Stimulated activated naive B cell treated with anti-CD40 and anti-IgM and Interleukin-4, amounts not matched to agents 10 μg/mL and 1 μg/mL and 100 μg/mL, for 72 hours (primary cell): ENCODE measurements around the gene GIMAP5.
"Not testable (repeated sequence)": the region's sequence is repeated elsewhere in the genome, so short reads cannot be mapped to it uniquely, and the experiment has no call there.

Experiments
- ATAC-seq, 2 donors: fragments of 150-1000 bp; cut with Tn5 transposase; replicated peaks; 2 replicates each; pipeline ENCODE4 v1.10.0; 2021; ENCODE audit warnings: moderate library complexity in 1 of 2
- DNase-seq: peaks from one replicate; pipeline ENCODE4 v3.0.0; 2021
- H3K27ac Mint-ChIP-seq: one replicate; pipeline ENCODE4 v1.8.0; 2022; ENCODE audit warnings: mild to moderate bottlenecking, mixed read lengths
- H3K27me3 Mint-ChIP-seq, 2 donors: one replicate each; pipeline ENCODE4 v1.8.0; 2022; ENCODE audit warnings: mixed read lengths in 2 of 2
- H3K36me3 Mint-ChIP-seq, 2 donors: one replicate each; pipeline ENCODE4 v1.8.0; 2022; ENCODE audit warnings: mixed read lengths in 2 of 2, mild to moderate bottlenecking in 1 of 2
- H3K4me1 Mint-ChIP-seq, 2 donors: one replicate each; pipeline ENCODE4 v1.8.0; 2022; ENCODE audit warnings: mixed read lengths in 2 of 2, mild to moderate bottlenecking in 1 of 2
- H3K4me3 Mint-ChIP-seq, 2 donors: one replicate each; pipeline ENCODE4 v1.8.0; 2022; ENCODE audit warnings: mild to moderate bottlenecking in 2 of 2, mixed read lengths in 2 of 2, moderate library complexity in 1 of 2
- H3K9me3 Mint-ChIP-seq, 2 donors: one replicate each; pipeline ENCODE4 v1.8.0; 2022; ENCODE audit warnings: mixed read lengths in 2 of 2, mild to moderate bottlenecking in 1 of 2

The GIMAP5 gene

DNA sequence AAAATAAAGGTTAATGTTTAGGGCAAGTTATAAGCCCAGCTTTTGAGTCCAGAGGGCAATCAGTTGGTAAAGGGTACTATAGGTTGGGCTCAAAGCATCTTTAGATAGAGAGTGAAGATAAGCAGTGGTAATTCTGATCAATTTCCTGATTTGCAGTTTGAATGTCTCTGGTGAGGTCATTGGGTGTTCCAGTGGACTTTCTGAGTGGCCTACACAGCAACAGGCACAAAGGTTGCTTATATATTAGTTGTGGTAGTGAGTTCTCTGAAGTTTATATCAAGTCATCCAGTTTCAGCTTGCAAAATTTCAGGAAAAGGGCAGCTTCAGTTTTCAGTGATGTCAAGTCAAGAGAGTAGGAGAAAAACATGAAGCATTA, 29.1 kb downstream of the GIMAP5 start:
- Mint-ChIP-seq H3K27ac (no peak overlapping the region), H3K27me3 (peaks cover 6 to 11% of the 10 kb centered on the region in 2 donors), H3K9me3 (peaks cover 4 to 5% of the 10 kb centered on the region in 2 donors), H3K4me1 (no peaks in the 10 kb centered on the region), H3K36me3 (peaks cover 2 to 3% of the 10 kb centered on the region in 2 donors), H3K4me3 (no peak overlapping the region)
- DNase-seq: no peak
- ATAC-seq: no peak

DNA sequence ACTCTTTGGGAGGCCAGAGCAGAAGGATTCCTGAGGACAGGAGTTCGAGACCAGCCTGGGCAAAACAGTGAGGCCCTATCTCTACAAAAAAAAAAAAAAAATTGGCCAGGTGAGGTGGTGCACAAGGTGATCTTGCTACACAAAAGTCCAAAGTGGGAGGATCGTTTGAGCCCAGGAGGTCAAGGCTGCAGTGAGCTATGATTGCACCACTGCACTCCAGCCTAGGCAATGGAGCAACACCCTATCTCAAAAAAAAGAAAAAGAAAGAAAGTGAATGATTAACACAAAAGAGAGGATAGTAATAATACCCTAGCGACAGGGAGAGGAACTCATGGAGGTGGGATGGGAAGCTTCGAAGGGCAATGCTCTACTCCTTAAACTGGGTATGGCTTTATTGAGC, 32.5 kb downstream of the GIMAP5 start:
- no peak for ATAC-seq
- Mint-ChIP-seq H3K4me3 (no peak overlapping the region), H3K9me3 (peaks cover 12 to 14% of the 10 kb centered on the region in 2 donors), H3K36me3 (peaks cover 0 to 3% of the 10 kb centered on the region in 2 donors), H3K27ac (no peak overlapping the region), H3K4me1 (no peaks in the 10 kb centered on the region), H3K27me3 (peaks cover 5% of the 10 kb centered on the region in 2 donors)
- no peak for DNase-seq

DNA sequence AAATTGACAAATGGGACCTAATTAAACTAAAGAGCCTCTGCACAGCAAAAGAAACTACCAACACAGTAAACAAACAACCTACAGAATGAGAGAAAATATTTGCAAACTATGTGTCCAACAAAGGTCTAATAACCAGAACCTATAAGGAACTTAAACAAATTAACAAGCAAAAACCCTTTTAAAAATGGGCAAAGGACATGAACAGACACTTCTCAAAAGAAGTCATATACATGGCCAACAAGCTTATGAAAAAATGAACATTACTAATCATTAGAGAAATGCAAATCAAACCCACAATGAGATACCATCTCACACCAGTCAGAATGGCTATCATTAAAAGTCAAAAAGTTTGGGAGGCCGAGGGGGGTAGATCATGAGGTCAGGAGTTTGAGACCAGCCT, 36.9 kb downstream of the GIMAP5 start:
- not testable (repeated sequence) for DNase-seq, H3K36me3 Mint-ChIP-seq, H3K4me3 Mint-ChIP-seq, H3K27ac Mint-ChIP-seq, H3K4me1 Mint-ChIP-seq, ATAC-seq
- Mint-ChIP-seq H3K9me3 (peaks cover 12 to 14% of the 10 kb centered on the region in 2 donors), H3K27me3 (peaks cover 0 to 12% of the 10 kb centered on the region in 2 donors)

DNA sequence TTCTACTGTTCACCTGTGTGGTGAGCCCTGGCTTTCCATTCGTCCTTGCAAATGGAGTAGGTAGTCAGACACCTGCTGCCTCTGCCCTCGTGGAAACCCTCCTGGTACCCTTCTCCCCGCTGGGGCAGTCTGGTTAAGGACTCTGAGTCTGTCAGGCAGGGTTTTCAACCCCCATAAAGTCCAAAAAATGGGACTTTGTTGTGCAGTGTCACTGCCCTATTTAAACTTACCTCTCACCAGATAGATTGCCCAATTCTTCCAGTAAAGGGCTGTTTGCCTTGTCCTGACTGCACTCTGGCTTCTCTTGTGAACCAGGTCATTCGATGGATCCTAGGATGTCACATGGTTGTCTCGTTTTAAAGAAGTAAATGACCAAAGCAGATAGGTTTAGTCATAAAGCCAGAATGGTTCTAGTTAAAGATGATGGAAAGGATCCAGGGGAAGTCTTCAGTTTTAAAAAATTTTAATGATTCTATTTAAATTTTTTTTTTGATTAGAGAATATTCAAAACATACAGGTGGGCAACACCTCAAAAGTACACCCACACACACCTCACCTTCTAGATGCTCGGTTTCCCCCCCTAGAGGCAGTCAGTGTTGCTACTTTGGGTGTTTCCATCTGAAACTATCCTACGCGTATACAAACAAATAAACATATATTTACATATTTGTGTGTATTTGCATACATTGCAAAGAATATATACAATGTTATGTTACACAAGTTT, 41.0 kb downstream of the GIMAP5 start:
- ATAC-seq: no peak
- Mint-ChIP-seq H3K36me3 (peaks cover 0 to 3% of the 10 kb centered on the region in 2 donors), H3K9me3 (peaks cover 6 to 9% of the 10 kb centered on the region in 2 donors), H3K27ac (no peak overlapping the region), H3K4me1 (peaks cover 0 to 1% of the 10 kb centered on the region in 2 donors), H3K4me3 (no peak overlapping the region), H3K27me3 (peaks cover 16 to 20% of the 10 kb centered on the region in 2 donors)
- no peak for DNase-seq

DNA sequence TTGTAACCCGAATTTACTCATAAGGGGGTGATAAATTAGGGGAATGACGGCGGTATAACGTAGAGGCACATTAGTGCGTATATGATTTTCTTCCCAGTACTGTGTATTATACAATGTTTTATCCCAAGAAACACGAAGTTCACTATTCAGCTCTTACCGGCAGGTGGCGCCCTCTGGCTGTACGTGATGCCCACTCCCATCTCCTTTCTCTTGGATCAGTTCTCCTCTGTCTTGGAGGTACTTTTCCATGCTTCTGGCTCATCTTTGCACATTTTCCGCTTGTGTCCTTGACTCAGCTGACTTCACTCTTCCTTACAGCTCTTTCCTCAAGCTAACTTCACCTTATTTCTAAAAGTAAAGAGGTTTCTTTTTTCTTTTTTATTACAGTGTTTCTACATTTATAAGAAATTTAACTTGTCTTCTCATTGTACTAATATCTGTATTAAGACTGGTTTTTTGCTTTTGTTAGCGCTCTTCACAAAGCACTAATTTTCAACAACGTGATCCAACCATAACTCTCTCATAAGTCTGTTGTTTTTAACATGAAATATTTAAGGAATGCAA, 41.6 kb downstream of the GIMAP5 start:
- peak; percentile 25 for DNase-seq
- ATAC-seq: peak; percentile 52 to 58
- Mint-ChIP-seq H3K4me1 (peaks cover 0 to 1% of the 10 kb centered on the region in 2 donors), H3K27me3 (peaks cover 16 to 20% of the 10 kb centered on the region in 2 donors), H3K27ac (no peak overlapping the region), H3K4me3 (no peak overlapping the region), H3K36me3 (peaks cover 0 to 2% of the 10 kb centered on the region in 2 donors), H3K9me3 (peaks cover 3 to 4% of the 10 kb centered on the region in 2 donors)

DNA sequence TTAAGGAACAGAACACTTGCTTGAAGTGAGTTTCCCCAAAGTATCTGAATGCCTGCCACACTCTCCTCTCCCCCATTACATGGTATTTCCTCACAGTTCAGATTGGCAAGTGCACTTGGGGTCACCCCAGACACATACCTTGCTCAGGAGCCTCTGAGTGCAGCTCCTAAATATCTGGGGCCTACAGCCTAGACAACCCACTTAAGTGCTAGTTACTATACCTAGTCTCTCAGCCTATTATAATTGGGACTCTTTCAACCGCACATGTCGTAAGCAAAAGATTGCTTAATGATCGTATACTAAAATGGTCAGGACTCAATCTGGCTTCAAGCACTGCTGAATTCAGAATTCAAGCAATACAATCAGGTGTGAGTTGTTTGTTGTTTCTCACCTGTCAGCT, 43.1 kb downstream of the GIMAP5 start:
- no peak overlapping the region for H3K27ac Mint-ChIP-seq
- H3K36me3 Mint-ChIP-seq: no peaks in the 10 kb centered on the region
- no peaks in the 10 kb centered on the region for H3K9me3 Mint-ChIP-seq
- DNase-seq (no peak), ATAC-seq (no peak)
- no peak overlapping the region for H3K4me3 Mint-ChIP-seq
- H3K27me3 Mint-ChIP-seq: peaks cover 16 to 20% of the 10 kb centered on the region in 2 donors
- H3K4me1 Mint-ChIP-seq: peaks cover 0 to 1% of the 10 kb centered on the region in 2 donors

DNA sequence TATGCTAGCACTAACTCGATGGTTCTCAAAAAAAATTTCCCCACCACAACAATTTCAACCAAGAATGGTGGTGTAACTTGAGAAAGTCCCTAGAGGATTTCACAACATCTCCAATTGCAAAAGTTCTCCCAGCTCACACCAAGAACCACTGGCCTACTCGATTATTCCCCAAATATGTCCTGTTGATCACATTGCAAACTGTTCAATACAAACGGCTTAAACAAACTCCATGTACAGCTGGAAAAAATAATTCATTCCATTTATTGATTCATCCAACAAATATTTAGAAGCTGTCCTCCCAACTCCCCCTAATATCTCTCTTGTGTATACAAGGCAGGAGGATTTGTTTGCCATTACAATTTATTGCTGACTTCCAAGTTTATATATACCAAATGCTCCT, 43.9 kb downstream of the GIMAP5 start:
- Mint-ChIP-seq H3K27ac (no peak overlapping the region), H3K4me3 (no peak overlapping the region), H3K4me1 (peaks cover 4 to 8% of the 10 kb centered on the region in 2 donors), H3K9me3 (no peaks in the 10 kb centered on the region), H3K27me3 (peaks cover 16 to 20% of the 10 kb centered on the region in 2 donors), H3K36me3 (no peaks in the 10 kb centered on the region)
- DNase-seq (no peak), ATAC-seq (no peak)

DNA sequence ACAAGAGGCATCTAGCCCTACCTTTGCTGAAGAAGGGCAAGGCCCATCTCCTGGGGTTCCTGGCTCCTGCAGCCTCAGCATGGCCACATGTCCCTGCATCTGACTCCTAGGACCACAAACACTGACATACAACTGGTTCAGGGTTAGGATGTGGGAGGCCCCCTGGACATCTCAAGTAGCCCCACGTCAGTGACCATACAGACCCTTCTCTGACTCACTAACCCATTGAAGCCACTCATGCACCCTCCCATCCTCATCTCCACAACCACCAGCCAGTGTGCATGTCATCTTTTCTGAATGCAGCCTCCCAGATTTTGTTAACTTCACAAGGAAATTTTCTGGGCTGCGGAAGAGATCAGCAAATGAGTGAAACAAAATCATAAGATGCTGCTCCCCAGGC, 44.7 kb downstream of the GIMAP5 start:
- DNase-seq: no peak
- Mint-ChIP-seq H3K9me3 (no peaks in the 10 kb centered on the region), H3K4me3 (no peak overlapping the region), H3K4me1 (peaks cover 5 to 11% of the 10 kb centered on the region in 2 donors), H3K36me3 (no peaks in the 10 kb centered on the region), H3K27me3 (peaks cover 16 to 20% of the 10 kb centered on the region in 2 donors), H3K27ac (no peak overlapping the region)
- ATAC-seq: no peak

DNA sequence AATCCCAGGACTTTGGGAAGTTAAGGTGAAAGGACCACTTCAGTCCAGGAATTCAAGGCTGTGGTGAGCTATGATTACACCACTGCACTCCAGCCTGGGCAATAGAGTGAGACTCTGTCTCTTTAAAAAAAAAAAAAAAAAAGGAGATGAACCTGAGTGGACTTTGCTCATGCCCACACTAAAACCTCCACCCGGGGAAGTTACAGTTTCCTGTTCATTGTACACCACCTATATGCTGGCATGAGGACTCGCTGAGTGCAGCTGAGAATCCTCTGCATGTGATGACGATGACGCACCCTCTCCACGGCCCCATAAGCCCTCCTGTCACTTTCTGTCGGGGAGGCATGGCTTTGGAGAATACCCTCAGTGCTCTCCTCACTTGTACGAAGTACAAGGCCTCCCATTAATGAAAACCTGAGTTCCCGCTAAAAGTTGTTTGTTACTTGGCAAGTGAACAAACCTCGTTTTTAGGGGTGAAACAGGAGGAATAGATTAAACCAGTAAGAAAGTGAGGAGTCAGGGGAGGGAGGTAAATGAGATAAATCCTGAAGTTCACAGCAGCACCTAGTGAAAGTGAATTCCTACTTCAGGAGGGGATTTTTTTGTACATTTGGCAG, 47.0 kb downstream of the GIMAP5 start:
- no peak overlapping the region for H3K4me3 Mint-ChIP-seq
- H3K9me3 Mint-ChIP-seq: no peaks in the 10 kb centered on the region
- H3K4me1 Mint-ChIP-seq: peaks cover 7 to 23% of the 10 kb centered on the region in 2 donors
- peaks cover 9 to 36% of the 10 kb centered on the region in 2 donors for H3K27me3 Mint-ChIP-seq
- H3K27ac Mint-ChIP-seq: no peak overlapping the region
- H3K36me3 Mint-ChIP-seq: no peaks in the 10 kb centered on the region
- DNase-seq (no peak), ATAC-seq (no peak)

DNA sequence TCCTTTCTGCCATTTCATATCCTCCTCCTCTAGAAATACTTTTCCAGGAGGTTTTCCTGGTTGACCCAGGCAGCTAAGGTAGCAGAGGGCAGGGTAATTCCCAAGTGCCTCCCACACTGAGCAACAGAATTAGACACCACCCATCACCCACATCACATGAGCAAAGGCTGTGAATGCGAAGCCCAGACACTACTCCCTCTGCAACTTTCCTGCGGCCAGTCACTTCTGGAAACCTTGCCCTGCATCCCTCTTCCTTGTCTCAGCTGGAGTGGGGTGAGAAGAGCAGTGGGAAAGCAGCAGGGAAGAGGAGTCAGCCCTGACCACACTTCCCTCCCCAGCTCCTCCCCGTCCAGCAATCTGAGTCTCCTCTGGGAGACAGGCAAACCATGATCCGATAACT, 47.7 kb downstream of the GIMAP5 start:
- no peaks in the 10 kb centered on the region for H3K9me3 Mint-ChIP-seq
- no peak overlapping the region for H3K4me3 Mint-ChIP-seq
- H3K27ac Mint-ChIP-seq: no peak overlapping the region
- DNase-seq: no peak
- H3K36me3 Mint-ChIP-seq: no peaks in the 10 kb centered on the region
- H3K4me1 Mint-ChIP-seq: peaks cover 7 to 23% of the 10 kb centered on the region in 2 donors
- ATAC-seq: no peak
- peaks cover 9 to 36% of the 10 kb centered on the region in 2 donors for H3K27me3 Mint-ChIP-seq

DNA sequence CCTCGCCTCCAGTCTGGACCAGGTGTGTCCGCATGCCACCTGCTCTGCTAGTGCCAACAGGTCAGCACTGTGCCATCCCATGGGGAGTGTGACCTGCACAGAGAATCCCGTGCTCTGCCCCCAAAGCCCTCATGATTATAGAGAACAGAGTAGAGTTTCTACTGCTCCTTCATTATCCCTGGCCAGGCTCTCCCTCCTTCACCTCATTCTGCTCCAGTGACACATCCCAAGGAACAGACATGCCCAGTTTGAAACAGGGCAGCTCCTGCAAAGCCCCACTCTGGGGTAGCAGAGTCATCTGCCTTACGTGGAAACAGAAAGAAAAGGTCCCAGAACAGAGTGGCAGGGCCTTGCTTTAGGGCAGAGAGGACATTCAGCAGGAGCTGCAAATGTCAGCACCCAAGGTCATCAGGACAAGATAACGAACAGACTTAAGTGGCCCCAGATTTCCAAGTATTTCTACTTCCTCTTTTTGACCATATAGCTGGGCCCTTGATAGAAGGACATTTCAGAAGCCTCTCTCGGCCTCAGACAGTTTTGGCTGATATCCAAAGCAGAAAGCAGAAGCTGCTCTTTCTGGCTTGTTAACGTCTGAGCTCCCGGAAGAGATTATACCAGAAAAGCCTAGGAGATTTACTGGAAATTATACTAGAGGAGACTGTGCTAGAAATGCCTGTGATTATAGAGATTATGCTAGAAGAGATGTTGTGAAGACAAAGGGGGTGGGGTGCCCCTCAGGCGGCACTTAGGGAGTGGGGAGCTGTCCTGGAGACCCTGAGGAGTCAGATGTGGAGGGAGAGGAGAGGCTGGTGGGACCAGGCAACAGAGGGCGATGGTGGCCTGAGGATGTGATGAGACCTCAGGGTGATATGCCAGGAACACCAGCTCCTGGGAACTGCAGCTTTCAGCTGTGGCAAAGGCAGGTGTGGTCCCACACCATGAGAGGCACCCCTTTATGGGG, 50.4 kb downstream of the GIMAP5 start:
- peak overlapping the region; percentile 83 for H3K27ac Mint-ChIP-seq
- no peaks in the 10 kb centered on the region for H3K36me3 Mint-ChIP-seq
- no peaks in the 10 kb centered on the region for H3K9me3 Mint-ChIP-seq
- DNase-seq: no peak
- H3K4me1 Mint-ChIP-seq: peaks cover 7 to 23% of the 10 kb centered on the region in 2 donors
- peaks cover 7 to 25% of the 10 kb centered on the region in 2 donors for H3K27me3 Mint-ChIP-seq
- peak; percentile 74 for ATAC-seq
- H3K4me3 Mint-ChIP-seq: peak overlapping the region in 1 of 2 donors; percentile 0

DNA sequence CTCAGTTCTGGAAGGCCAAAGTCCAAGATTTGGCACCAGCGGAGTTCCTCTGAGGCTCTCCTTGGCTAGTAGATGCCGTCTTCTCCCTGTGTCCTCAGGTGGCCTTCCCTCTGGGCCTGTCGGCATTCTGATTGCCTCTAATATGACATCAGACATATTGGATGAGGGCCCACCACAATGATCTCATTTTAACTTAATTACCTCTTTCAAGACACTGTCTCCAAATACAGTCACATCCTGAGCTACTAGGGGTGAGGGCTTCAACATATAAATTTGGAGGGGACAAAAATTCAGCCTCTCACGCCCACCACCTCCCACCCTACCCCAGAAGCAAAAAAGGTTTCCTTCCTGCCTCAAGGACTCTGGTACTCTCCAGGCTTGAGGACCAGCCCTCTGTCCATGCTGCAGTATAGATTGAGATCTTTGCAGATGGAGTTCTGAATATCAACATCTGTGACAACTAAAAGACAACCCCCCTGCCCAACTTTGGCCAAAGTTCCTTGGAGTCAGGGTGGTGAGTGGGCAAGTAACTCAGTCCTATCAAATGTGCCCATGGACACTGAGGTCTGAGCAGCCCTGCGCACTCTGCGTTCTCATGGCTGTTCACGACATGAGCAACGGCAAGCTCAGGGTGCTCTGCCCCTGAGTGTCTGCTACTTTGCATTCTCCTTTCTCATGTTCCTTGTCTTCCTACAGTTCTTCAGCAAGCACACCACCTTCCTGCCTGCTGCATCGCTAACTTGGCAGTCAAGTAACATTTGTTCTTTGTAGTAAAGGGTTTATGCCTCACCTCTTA, 51.5 kb downstream of the GIMAP5 start:
- Mint-ChIP-seq H3K4me3 (no peak overlapping the region), H3K9me3 (no peaks in the 10 kb centered on the region), H3K36me3 (no peaks in the 10 kb centered on the region), H3K27me3 (peaks cover 7 to 25% of the 10 kb centered on the region in 2 donors), H3K4me1 (peaks cover 7 to 23% of the 10 kb centered on the region in 2 donors), H3K27ac (no peak overlapping the region)
- DNase-seq (no peak), ATAC-seq (no peak)

DNA sequence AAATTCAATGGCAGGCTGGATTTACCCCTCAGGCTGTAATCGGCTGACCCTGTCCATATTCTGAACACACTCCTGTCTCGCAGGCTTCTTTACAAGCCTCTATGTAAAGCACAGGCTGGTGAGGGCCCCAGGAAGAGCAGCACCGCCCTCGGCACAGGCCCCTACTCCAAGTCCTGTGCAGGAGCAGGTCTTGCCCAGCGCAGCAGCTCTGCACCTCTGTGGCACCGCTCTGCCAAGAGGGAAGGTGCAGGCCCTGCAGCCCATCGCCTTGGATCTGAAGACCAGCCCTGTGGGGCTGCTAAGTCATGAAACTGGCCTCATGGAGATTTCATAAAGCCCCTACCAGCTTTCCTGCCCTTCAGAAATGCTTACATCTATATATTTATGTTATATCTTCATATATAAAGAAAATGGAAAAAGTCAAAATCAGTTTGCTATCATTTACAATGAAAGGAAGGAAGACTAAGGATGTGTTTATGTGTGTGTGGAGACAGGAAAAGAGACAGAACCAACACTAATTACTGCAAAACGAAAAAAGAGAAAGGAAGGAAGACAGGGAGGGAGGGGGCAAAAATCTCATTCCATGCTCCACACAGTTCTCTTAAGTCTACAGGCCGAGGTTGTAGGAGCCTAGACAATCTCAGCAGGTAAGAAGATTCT, 53.3 kb downstream of the GIMAP5 start:
- ATAC-seq: no peak
- H3K9me3 Mint-ChIP-seq: no peaks in the 10 kb centered on the region
- no peak for DNase-seq
- H3K4me1 Mint-ChIP-seq: peaks cover 7 to 20% of the 10 kb centered on the region in 2 donors
- no peak overlapping the region for H3K4me3 Mint-ChIP-seq
- H3K27me3 Mint-ChIP-seq: peaks cover 7 to 25% of the 10 kb centered on the region in 2 donors
- no peak overlapping the region for H3K27ac Mint-ChIP-seq
- no peaks in the 10 kb centered on the region for H3K36me3 Mint-ChIP-seq
